BLaER1 treated with 17β-estradiol and CSF1 and Interleukin-3, amounts not matched to agents 10 nM and 100 nM (cell line): ENCODE results near the gene SEMA4B.
A peak's percentile ranks its signal among the peaks of the same experiment; 100 is the strongest.
"Not testable (repeated sequence)": the region's sequence is repeated elsewhere in the genome, so short reads cannot be mapped to it uniquely, and the experiment has no call there.

Experiments used
- H3K27ac ChIP-seq, 11 experiments: shearing (Covaris generic); formaldehyde crosslinking; 2 replicates each; pipeline ENCODE4 v1.8.1; 2022
- H3K27me3 ChIP-seq, 11 experiments: shearing (Covaris generic); formaldehyde crosslinking; 2 replicates each; pipeline ENCODE4 v1.8.1; 2022
- H3K36me3 ChIP-seq, 11 experiments: shearing (Covaris generic); formaldehyde crosslinking; 2 replicates each; pipeline ENCODE4 v1.8.1; 2022
- H3K4me1 ChIP-seq, 10 experiments: shearing (Covaris generic); formaldehyde crosslinking; 2 replicates each; pipeline ENCODE4 v1.8.1; 2022
- H3K4me2 ChIP-seq, 11 experiments: shearing (Covaris generic); formaldehyde crosslinking; 2 replicates each; pipeline ENCODE4 v1.8.1; 2022
- H3K4me3 ChIP-seq, 10 experiments: shearing (Covaris generic); formaldehyde crosslinking; 2 replicates each; pipeline ENCODE4 v1.8.1; 2022
- H3K9ac ChIP-seq, 11 experiments: shearing (Covaris generic); formaldehyde crosslinking; 2 replicates each; pipeline ENCODE4 v1.8.1; 2022
- H3K9me3 ChIP-seq, 11 experiments: shearing (Covaris generic); formaldehyde crosslinking; replicated peaks in 1 of 11; 2 replicates each; pipeline ENCODE4 v1.8.1; 2022
- H4K20me1 ChIP-seq, 11 experiments: shearing (Covaris generic); formaldehyde crosslinking; 2 replicates each; pipeline ENCODE4 v1.8.1; 2022
- Cebpa-rat ChIP-seq, 11 experiments: shearing (Covaris generic); IDR thresholded peaks; 2 replicates each; pipeline ENCODE4 v1.8.1; 2022

SEMA4B gene

GRCh38 chr15:90161950-90162361 lies 39.2 kb upstream of the SEMA4B start:
- Histone ChIP-seq H3K27me3 (no peaks in the 10 kb centered on the region), H4K20me1 (no peaks in the 10 kb centered on the region), H3K27ac (peak overlapping the region in 3 of 11 experiments; percentile 56 to 68 (median 59); a peak in 3 of 22 replicates), H3K9me3 (no peaks in the 10 kb centered on the region), H3K4me2 (peak overlapping the region; percentile 27 to 85 (median 45)), H3K9ac (no peak overlapping the region), H3K4me3 (no peak overlapping the region), H3K36me3 (no peaks in the 10 kb centered on the region), H3K4me1 (peaks cover 40 to 92% (median 57%) of the 10 kb centered on the region in 10 experiments)
- no peak for TF ChIP-seq Cebpa-rat (IDR thresholded peaks at IDR 0.05)

- H3K27ac ChIP-seq: no peak overlapping the region
- H3K9me3 ChIP-seq: no peaks in the 10 kb centered on the region
These were observed 38.2 kb upstream of the SEMA4B start for GRCh38 chr15:90162956-90163355.

GRCh38 chr15:90164239-90164638 lies 36.9 kb upstream of the SEMA4B start:
- not testable (repeated sequence) for H3K27me3 ChIP-seq, H3K4me3 ChIP-seq, H3K9me3 ChIP-seq, H4K20me1 ChIP-seq, H3K27ac ChIP-seq, H3K36me3 ChIP-seq, H3K9ac ChIP-seq
- Histone ChIP-seq H3K4me2 (peak overlapping the region in 3 of 11 experiments; percentile 71 to 83 (median 74); a peak in 4 of 22 replicates), H3K4me1 (peaks cover 28 to 89% (median 41%) of the 10 kb centered on the region in 10 experiments)

More at GRCh38 chr15:90162956-90163355, 38.2 kb upstream of the SEMA4B start:
- Histone ChIP-seq H3K4me1 (peaks cover 33 to 95% (median 50%) of the 10 kb centered on the region in 10 experiments), H4K20me1 (no peaks in the 10 kb centered on the region), H3K36me3 (no peaks in the 10 kb centered on the region), H3K4me3 (no peak overlapping the region), H3K4me2 (peak overlapping the region in 2 of 11 experiments; percentile 82 to 85; a peak in 2 of 22 replicates), H3K27me3 (no peaks in the 10 kb centered on the region), H3K9ac (no peak overlapping the region)
- no peak for TF ChIP-seq Cebpa-rat (IDR thresholded peaks at IDR 0.05)

GRCh38 chr15:90165157-90165556 lies 36.0 kb upstream of the SEMA4B start:
- Histone ChIP-seq H3K27me3 (no peaks in the 10 kb centered on the region), H3K9ac (peak overlapping the region in 4 of 11 experiments; percentile 7 to 43 (median 24); a peak in 3 of 22 replicates), H3K4me2 (peak overlapping the region; percentile 26 to 83 (median 59); a peak in 21 of 22 replicates), H3K4me3 (no peak overlapping the region), H3K36me3 (no peaks in the 10 kb centered on the region), H3K27ac (peak overlapping the region in 6 of 11 experiments; percentile 1 to 63 (median 30); a peak in 8 of 22 replicates), H3K9me3 (no peaks in the 10 kb centered on the region), H4K20me1 (no peaks in the 10 kb centered on the region), H3K4me1 (peaks cover 28 to 79% (median 40%) of the 10 kb centered on the region in 10 experiments)
- no peak for TF ChIP-seq Cebpa-rat (IDR thresholded peaks at IDR 0.05)

- Histone ChIP-seq H3K4me1 (peaks cover 28 to 72% (median 37%) of the 10 kb centered on the region in 10 experiments), H3K9ac (peak overlapping the region in 4 of 11 experiments; percentile 7 to 43 (median 24); a peak in 3 of 22 replicates), H3K36me3 (no peaks in the 10 kb centered on the region), H4K20me1 (no peaks in the 10 kb centered on the region), H3K4me2 (peak overlapping the region; percentile 26 to 83 (median 59); a peak in 21 of 22 replicates), H3K4me3 (no peak overlapping the region), H3K27me3 (no peaks in the 10 kb centered on the region), H3K27ac (peak overlapping the region in 5 of 11 experiments; percentile 1 to 63 (median 44); a peak in 7 of 22 replicates), H3K9me3 (no peaks in the 10 kb centered on the region)
- no peak for TF ChIP-seq Cebpa-rat (IDR thresholded peaks at IDR 0.05)
These were observed 35.3 kb upstream of the SEMA4B start for GRCh38 chr15:90165659-90166489.

- Histone ChIP-seq H3K4me2 (0 out of 22 replicates have a peak overlapping the region, but pooled peaks of 2 of the 11 experiments have one; percentile 18 to 72), H3K4me1 (peaks cover 17 to 60% (median 25%) of the 10 kb centered on the region in 10 experiments), H4K20me1 (no peaks in the 10 kb centered on the region), H3K36me3 (no peaks in the 10 kb centered on the region), H3K4me3 (no peak overlapping the region), H3K27me3 (no peaks in the 10 kb centered on the region), H3K9ac (no peak overlapping the region), H3K9me3 (no peaks in the 10 kb centered on the region), H3K27ac (no peak overlapping the region)
- TF ChIP-seq Cebpa-rat (IDR thresholded peaks at IDR 0.05): no peak
These were observed 34.0 kb upstream of the SEMA4B start for GRCh38 chr15:90167121-90167520.

- no peaks in the 10 kb centered on the region for H4K20me1 ChIP-seq
- H3K9me3 ChIP-seq: peaks cover 0 to 14% (median 0%) of the 10 kb centered on the region in 11 experiments; a peak in 4 of 22 replicates
- H3K9ac ChIP-seq: no peak overlapping the region
- no peak overlapping the region for H3K4me3 ChIP-seq
- H3K4me1 ChIP-seq: peaks cover 15 to 27% (median 18%) of the 10 kb centered on the region in 10 experiments
- no peaks in the 10 kb centered on the region for H3K36me3 ChIP-seq
- no peaks in the 10 kb centered on the region for H3K27me3 ChIP-seq
- TF ChIP-seq Cebpa-rat (IDR thresholded peaks at IDR 0.05): no peak
- no peak overlapping the region for H3K27ac ChIP-seq
- H3K4me2 ChIP-seq: no peak overlapping the region
These were observed 29.5 kb upstream of the SEMA4B start for GRCh38 chr15:90171623-90172022.

- Histone ChIP-seq H3K4me3 (no peak overlapping the region), H3K36me3 (no peaks in the 10 kb centered on the region), H3K9me3 (peaks cover 0 to 14% (median 0%) of the 10 kb centered on the region in 11 experiments; a peak in 4 of 22 replicates), H3K27ac (no peak overlapping the region), H4K20me1 (no peaks in the 10 kb centered on the region), H3K9ac (no peak overlapping the region), H3K4me1 (peaks cover 12 to 28% (median 21%) of the 10 kb centered on the region in 10 experiments), H3K4me2 (no peak overlapping the region), H3K27me3 (no peaks in the 10 kb centered on the region)
- no peak for TF ChIP-seq Cebpa-rat (IDR thresholded peaks at IDR 0.05)
These were observed 27.8 kb upstream of the SEMA4B start for GRCh38 chr15:90173372-90173771.

- peaks cover 19 to 36% (median 31%) of the 10 kb centered on the region in 10 experiments for H3K4me1 ChIP-seq
- peaks cover 0 to 14% (median 0%) of the 10 kb centered on the region in 11 experiments; a peak in 4 of 22 replicates for H3K9me3 ChIP-seq
- H3K27ac ChIP-seq: no peak overlapping the region
- TF ChIP-seq Cebpa-rat (IDR thresholded peaks at IDR 0.05): no peak
- H3K4me2 ChIP-seq: no peak overlapping the region
- H3K4me3 ChIP-seq: no peak overlapping the region
- H3K36me3 ChIP-seq: no peaks in the 10 kb centered on the region
- no peaks in the 10 kb centered on the region for H4K20me1 ChIP-seq
- no peaks in the 10 kb centered on the region for H3K27me3 ChIP-seq
- H3K9ac ChIP-seq: no peak overlapping the region
These were observed 26.8 kb upstream of the SEMA4B start for GRCh38 chr15:90174140-90174875.
